Stimulated activated CD8-positive, alpha-beta memory T cell treated with anti-CD3 and anti-CD28 coated beads, Interleukin-4, amount 100 ng/mL, for 4 hours (primary cell): ENCODE measurements around the gene IL17REL.

ENCODE experiments used
- DNase-seq, 2 donors: peaks; one replicate each; pipeline ENCODE4 v3.0.0-alpha.2; 2020; ENCODE audit warnings: low read depth in 2 of 2, low spot score in 1 of 2

The IL17REL gene

DNA sequence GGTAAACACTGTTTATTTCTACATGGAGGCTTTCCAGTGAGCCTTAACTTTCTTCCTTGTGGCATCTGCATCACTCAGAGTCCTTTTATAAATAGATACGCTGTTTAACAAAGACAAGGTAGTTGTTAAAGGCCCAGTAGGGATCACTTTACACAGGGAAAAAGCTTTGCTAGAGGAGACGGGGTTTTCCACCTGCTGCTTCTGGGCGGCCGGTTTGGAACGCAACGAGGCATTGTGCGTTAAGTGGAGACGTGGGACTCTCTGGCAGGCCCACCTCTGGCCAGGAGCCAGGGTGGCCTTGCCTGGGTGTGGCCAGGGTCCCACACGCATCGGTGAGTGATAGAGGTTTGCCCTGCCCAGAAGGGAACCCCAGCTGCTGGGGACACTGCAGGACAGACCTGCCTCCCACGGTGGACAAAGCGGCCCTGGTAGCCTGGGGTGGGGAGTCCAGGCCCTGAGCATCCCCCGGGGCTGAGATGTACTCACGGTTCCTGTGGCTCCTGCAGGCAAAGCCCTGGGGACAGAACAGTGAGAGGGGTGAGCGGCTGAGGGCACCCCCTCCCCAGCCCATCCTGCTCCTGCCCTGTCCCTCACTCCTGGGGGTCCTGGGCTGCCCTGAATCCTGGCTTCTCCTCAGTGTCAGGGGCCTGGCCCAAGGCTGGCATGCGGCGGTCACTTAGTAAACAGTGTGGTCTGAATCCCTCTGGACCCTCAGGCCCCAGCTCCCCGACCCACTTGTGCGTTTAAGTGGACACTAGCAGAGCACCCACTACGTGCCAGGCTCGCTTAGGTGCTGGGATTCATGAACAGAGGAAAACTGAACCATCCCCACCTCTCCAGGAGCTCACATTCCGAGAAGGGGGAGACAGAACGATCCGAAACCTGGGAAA is 4.2 kb downstream of the IL17REL start:
- DNase-seq = no peak

- DNase-seq = no peak
Measured at GRCh38 chr22:50007057-50007511, 5.5 kb downstream of the IL17REL start.

GRCh38 chr22:50004918-50005317 is 7.6 kb downstream of the IL17REL start:
- no peak for DNase-seq

- no peak for DNase-seq
Measured at GRCh38 chr22:50002791-50003190, 9.8 kb downstream of the IL17REL start.

GRCh38 chr22:50001388-50002231 is 11.0 kb downstream of the IL17REL start:
- DNase-seq = no peak

DNA sequence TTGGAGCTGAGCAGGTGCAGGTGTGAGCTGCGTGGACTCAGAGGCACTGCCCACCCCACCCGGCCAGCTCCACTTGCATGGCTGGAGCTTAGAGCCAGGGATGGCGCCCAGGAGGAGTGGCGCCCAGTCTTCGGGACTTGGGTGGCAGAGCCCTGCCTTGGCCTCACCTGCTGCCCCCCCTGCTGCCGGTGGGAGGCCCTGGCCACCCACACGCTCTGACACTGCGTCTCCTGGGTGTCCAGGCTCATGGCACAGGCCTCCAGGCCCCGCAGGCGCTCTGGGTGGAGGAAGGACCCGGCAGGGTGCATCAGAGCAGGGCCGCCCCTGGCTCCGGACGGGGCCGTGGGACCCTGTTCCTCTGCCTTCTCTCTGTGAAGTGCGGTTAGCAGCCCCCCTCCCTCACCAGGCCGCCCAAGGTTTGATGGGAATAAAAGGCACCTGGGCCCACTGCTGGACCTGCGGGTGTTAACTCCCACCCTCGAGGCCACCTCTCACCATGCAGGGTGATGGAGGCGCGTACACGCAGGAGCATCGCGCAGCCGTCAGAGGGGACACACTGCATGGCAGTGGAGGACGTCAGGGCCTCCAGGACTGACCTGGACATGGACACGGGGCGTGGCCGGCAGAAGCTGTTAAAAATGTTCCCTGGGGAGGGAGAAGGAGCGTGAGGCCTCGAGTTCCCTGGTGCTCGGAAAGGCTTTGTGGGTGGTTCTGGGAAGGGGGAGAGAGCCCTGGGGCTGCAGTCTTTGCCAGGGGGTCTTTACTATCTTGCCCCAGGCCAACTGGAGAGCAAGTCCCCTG is 11.8 kb downstream of the IL17REL start:
- no peak for DNase-seq

- DNase-seq = no peak
Measured at GRCh38 chr22:49999946-50000586, 12.5 kb downstream of the IL17REL start.

- no peak for DNase-seq
Measured at GRCh38 chr22:49999063-49999945, 13.3 kb downstream of the IL17REL start.

- DNase-seq = no peak
Measured at GRCh38 chr22:49998718-49999062, 13.9 kb downstream of the IL17REL start.

GRCh38 chr22:49997932-49998717 is 14.4 kb downstream of the IL17REL start:
- DNase-seq = no peak

DNA sequence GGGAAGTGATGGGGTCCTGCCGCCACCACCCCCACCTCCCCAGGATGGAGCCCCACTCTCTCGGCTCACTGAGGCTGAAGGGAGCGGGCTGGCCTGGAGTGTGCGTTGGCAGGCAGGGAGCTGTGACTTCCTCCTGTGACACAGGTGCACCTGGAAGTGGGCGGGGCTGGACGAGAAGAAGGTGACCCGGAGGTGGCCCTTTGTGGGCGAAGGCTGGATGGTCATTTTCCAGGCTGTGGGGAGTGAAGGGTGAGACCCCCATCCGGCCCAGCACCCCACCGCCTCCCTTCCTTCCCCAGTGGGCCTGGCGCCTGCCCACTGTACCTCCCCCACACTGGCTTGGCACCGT is 15.3 kb downstream of the IL17REL start:
- DNase-seq = no peak

- no peak for DNase-seq
Measured at GRCh38 chr22:49996518-49997250, 15.9 kb downstream of the IL17REL start.

DNA sequence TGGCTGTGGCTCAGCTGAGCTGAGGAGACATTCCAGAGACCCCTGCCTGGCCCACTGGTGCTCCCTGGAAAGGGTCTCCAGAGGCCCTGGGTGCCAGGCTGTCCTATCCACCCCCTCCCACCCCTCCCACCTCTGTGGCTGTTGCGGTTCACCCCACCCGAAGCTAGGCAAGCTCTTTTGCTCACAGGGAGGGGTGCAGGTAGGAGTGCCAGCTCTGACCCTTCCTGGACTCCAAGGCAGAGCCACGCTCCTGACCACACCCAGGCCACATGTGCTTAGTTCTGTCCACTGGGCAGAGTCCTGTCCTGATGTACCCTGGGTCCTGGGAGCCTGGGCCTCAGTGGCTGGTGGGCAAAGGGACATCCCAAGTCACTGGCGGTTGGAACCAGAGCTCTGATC is 16.4 kb downstream of the IL17REL start:
- no peak for DNase-seq

- no peak for DNase-seq
Measured at GRCh38 chr22:49995361-49996118, 17.0 kb downstream of the IL17REL start.

DNA sequence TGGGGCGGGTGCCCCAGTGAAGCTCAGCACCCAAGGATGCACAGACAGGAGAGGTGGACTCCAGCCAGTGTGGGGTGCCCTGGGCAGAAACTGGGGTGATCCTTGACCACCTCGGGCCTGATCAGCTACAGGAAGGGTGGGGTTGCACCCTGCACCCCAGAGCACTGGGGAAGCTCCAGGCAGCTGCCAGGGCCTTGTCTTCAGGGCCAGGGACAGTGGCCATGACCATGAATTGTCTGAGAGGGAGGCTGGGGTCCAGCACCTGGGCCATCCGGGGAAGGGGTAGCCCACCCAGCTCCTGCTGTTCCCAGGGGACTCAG is 17.6 kb downstream of the IL17REL start:
- DNase-seq = no peak

GRCh38 chr22:49994361-49995040 is 18.1 kb downstream of the IL17REL start:
- no peak for DNase-seq

DNA sequence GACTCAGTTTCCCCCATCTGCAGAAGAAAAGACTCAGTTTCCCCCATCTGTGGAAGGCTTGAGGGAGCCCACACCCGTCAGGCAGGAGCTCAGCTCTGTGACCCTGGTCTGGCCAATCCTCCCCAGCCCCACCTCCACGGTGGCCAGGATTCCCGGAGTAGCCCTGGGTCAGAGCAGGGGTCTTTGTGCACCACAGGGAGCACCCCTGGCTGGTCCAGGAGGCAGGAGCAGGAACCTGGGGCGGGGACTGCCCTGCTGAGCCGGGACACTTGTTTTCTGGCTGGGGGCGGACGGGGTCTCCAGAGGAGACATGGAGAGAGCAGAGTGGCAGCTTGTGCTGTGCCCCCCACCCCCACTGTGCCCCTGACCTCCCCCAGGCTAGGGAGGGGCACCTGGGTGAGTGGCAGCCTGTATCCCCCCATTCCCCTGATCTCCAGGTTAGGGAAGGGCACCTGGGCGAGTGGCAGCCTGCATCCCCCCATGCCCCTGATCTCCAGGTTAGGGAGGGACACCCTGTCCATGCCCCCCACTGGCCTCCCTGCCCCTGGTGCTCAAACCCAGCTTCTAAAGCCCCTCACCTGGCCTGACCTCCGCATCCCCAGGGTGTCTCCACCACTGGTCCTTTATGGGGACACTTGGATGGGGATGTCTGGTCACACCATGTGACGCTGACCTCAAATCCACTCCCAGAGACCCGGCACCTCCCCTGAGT is 18.8 kb downstream of the IL17REL start:
- DNase-seq = no peak
